BE2C (cell line): ENCODE results near the gene WDR70.

Source experiments
- DNase-seq: peaks from one replicate; pipeline ENCODE4 v3.0.0-alpha.2; 2020
- H3K27me3 ChIP-seq: fragments of 250-450 bp; sonication (Bioruptor Pico); 2 replicates; pipeline ENCODE4 v1.5.1; 2020; ENCODE audit warnings: mild to moderate bottlenecking
- H3K36me3 ChIP-seq: fragments of 250-450 bp; sonication (Bioruptor Pico); 2 replicates; pipeline ENCODE4 v1.5.1; 2020; ENCODE audit warnings: mild to moderate bottlenecking
- H3K4me1 ChIP-seq: fragments of 250-450 bp; sonication (Bioruptor Pico); 2 replicates; pipeline ENCODE4 v1.5.1; 2020
- H3K4me3 ChIP-seq: 2 replicates; pipeline ENCODE4 v1.5.1; 2011; ENCODE audit warnings: low read depth, low read length
- H3K9me3 ChIP-seq: fragments of 250-450 bp; sonication (Bioruptor Pico); 2 replicates; pipeline ENCODE4 v1.5.1; 2020
- TF ChIP-seq, protein P1 (sequence below): IDR thresholded peaks from 2 replicates; pipeline ENCODE4 v1.5.1; 2012; ENCODE audit warnings: mild to moderate bottlenecking, low read depth, low read length

WDR70 gene

DNA sequence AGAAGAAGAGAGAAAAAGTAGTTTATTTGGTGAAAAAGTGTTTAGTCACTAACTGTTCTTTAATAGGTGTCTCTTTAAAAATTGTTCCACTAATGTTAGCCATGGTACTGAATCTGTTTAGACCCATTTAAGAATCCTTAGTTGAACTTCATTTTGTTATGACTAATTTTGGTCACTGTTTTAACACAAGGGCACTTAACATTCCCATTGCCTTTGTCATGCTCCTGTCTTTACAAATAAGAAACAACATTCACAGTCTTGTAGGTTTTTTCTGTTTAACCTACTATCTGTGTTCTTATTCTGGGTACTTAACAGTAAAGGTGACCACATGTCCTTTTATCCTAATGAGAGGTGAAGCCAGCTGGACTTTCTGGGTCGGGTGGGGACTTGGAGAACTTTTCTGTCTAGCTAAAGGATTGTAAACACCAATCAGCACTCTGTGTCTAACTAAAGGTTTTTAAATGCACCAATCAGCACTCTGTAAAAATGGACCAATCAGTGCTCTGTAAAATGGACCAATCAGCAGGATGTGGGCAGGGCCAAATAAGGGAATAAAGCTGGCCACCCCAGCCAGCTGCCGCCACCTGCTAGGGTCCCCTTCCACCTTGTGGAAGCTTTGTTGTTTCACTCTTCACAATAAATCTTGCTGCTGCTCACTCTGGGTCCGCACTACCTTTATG lies 116.7 kb downstream of the WDR70 start:
- TF ChIP-seq, protein P1, sequence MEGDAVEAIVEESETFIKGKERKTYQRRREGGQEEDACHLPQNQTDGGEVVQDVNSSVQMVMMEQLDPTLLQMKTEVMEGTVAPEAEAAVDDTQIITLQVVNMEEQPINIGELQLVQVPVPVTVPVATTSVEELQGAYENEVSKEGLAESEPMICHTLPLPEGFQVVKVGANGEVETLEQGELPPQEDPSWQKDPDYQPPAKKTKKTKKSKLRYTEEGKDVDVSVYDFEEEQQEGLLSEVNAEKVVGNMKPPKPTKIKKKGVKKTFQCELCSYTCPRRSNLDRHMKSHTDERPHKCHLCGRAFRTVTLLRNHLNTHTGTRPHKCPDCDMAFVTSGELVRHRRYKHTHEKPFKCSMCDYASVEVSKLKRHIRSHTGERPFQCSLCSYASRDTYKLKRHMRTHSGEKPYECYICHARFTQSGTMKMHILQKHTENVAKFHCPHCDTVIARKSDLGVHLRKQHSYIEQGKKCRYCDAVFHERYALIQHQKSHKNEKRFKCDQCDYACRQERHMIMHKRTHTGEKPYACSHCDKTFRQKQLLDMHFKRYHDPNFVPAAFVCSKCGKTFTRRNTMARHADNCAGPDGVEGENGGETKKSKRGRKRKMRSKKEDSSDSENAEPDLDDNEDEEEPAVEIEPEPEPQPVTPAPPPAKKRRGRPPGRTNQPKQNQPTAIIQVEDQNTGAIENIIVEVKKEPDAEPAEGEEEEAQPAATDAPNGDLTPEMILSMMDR, result no peak
- Histone ChIP-seq H3K4me3 (no peak overlapping the region), H3K36me3 (peaks cover 2% of the 10 kb centered on the region; the same call in 1 of the 2 replicates), H3K4me1 (no peaks in the 10 kb centered on the region), H3K9me3 (no peaks in the 10 kb centered on the region), H3K27me3 (no peaks in the 10 kb centered on the region)
- DNase-seq, result no peak

DNA sequence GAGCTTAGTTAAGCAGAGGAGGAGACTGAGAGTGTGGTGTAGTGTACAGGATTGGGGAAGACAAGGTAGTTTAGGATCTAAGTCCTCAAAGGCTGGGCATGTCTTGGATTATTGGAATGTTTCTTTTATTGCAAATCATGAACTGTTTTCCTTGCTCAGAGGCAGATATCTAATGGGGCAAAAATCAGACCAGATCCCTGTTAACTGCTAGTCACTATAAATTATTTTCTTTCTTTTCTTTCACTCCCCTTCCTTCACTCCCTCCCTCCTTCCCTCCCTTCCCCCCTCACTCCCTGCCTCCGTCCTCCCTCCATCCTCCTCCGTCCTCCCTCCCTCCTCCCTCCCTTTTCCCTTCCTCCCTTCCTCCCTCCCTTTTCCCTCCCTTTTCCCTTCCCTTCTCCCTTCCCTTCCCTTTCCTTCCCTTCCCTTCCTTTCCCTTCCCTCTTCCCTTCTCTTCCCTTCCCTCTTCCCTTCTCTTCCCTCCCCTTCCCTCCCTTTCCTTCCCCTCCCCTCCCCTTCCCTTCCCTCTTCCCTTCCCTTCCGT lies 117.9 kb downstream of the WDR70 start:
- H3K36me3 ChIP-seq, result peaks cover 2% of the 10 kb centered on the region; the same call in 1 of the 2 replicates
- no peak overlapping the region for H3K4me3 ChIP-seq
- TF ChIP-seq, protein P1, result no peak
- DNase-seq, result no peak
- H3K9me3 ChIP-seq, result no peaks in the 10 kb centered on the region
- no peaks in the 10 kb centered on the region for H3K4me1 ChIP-seq
- no peaks in the 10 kb centered on the region for H3K27me3 ChIP-seq

DNA sequence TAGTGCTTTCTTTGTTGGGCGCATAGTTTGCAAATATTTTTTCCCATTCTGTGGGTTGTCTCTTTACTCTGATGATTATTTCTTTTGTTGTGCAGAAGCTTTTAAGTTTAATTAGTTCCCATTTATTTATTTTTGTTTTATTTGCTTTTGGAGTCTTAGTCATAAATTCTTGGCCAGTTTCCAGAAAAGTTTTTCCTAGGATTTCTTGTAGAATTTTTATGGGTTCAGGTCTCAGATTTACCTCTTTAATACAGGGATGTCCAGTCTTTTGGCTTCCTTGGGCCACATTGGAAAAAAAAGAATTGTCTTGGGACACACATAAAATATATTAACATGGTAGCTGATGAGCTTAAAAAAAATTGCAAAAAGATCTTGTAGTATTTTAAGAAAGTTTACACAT lies 122.0 kb downstream of the WDR70 start:
- no peaks in the 10 kb centered on the region for H3K27me3 ChIP-seq
- no peak for DNase-seq
- H3K36me3 ChIP-seq, result peaks cover 2% of the 10 kb centered on the region; the same call in 1 of the 2 replicates
- TF ChIP-seq, protein P1, result no peak
- no peaks in the 10 kb centered on the region for H3K4me1 ChIP-seq
- H3K9me3 ChIP-seq, result no peaks in the 10 kb centered on the region
- no peak overlapping the region for H3K4me3 ChIP-seq

DNA sequence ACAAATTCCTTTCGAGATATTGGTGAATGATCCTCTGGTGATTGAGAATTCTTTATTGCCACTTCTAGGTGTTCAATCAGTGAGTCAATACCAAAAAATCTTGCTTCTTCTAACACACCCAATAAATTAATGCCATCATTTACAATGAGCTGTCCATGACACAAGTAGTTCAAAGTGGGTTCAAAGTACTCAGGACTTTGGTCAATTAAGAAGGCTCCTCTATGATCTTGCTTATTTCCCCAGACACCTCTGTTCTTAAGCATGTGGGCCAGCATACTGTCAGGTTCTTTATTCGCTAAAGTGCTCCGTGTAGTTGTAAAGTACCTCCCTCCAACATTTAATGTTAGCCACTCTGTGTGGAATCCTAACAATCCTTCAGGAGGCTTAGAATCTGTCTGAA lies 127.1 kb downstream of the WDR70 start:
- TF ChIP-seq, protein P1, result no peak
- Histone ChIP-seq H3K4me1 (no peaks in the 10 kb centered on the region), H3K9me3 (no peaks in the 10 kb centered on the region), H3K36me3 (no peaks in the 10 kb centered on the region; the same call in 1 of the 2 replicates), H3K27me3 (no peaks in the 10 kb centered on the region), H3K4me3 (no peak overlapping the region)
- no peak for DNase-seq

DNA sequence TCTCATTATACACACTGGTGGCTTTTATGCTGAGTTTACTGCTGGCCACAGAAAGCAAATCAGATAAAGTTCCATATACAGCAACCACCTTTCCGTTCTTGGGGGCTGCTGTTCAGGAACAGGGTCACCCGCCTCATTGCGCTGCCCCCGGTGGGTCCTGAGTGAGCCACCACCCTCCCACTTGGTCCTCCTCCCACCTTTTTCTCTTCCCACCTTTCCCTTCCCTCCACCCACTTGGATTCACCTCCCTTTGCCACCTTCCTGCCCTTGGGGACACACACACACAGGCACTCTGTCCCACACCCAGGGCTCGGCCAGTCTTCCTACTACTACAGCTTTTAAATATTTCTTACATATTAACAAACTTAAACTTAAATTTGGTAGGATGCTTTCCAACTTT lies 127.6 kb downstream of the WDR70 start:
- no peaks in the 10 kb centered on the region for H3K9me3 ChIP-seq
- no peaks in the 10 kb centered on the region for H3K4me1 ChIP-seq
- H3K36me3 ChIP-seq, result no peaks in the 10 kb centered on the region; the same call in 1 of the 2 replicates
- no peaks in the 10 kb centered on the region for H3K27me3 ChIP-seq
- TF ChIP-seq, protein P1, result no peak
- H3K4me3 ChIP-seq, result no peak overlapping the region
- DNase-seq, result no peak

DNA sequence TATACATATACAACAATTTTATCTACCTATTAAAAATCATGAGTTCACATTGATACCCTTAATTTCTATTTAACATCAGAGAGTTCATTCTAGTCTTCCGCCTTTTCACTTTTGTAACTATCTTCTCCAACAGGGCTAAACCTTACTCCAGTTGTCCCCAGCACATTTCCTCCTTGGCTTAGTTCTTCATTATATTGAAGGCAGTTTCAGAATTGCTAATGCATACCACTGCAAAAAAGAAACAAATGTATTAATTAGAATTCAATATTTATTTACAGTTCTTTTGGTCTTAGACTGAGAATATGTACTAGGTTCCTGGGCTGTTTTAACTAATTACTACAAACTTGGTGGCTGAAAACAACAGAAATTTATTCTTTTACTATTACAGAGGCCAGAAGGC lies 132.5 kb downstream of the WDR70 start:
- Histone ChIP-seq H3K27me3 (no peaks in the 10 kb centered on the region), H3K4me3 (no peak overlapping the region), H3K9me3 (no peaks in the 10 kb centered on the region), H3K4me1 (no peaks in the 10 kb centered on the region), H3K36me3 (no peaks in the 10 kb centered on the region; the same call in 1 of the 2 replicates)
- no peak for DNase-seq
- TF ChIP-seq, protein P1, result no peak
